PC-9 (cell line): ENCODE results near the gene RNF225.

Source experiments
- CTCF ChIP-seq: fragments of 200-600 bp; sonication (generic); conservative IDR thresholded peaks from 2 replicates; pipeline ENCODE4 v1.6.1; 2017; ENCODE audit warnings: mixed run types, antibody characterized with exemption, mild to moderate bottlenecking, moderate library complexity
- EZH2 ChIP-seq: fragments of 200-600 bp; sonication (generic); IDR thresholded peaks from 2 replicates; pipeline ENCODE4 v1.8.0; 2017; ENCODE audit warnings: antibody characterized with exemption, low read depth

- TF ChIP-seq CTCF (no peak), EZH2 (no peak)
Measured at GRCh38 chr19:58408152-58409009, 12.9 kb downstream of the RNF225 start, which contains the start of gene ZNF584.
